Measurements from ENCODE around the gene TARS3.
"Not testable (repeated sequence)": the region's sequence is repeated elsewhere in the genome, so short reads cannot be mapped to it uniquely, and the experiment has no call there.

TARS3 gene

DNA sequence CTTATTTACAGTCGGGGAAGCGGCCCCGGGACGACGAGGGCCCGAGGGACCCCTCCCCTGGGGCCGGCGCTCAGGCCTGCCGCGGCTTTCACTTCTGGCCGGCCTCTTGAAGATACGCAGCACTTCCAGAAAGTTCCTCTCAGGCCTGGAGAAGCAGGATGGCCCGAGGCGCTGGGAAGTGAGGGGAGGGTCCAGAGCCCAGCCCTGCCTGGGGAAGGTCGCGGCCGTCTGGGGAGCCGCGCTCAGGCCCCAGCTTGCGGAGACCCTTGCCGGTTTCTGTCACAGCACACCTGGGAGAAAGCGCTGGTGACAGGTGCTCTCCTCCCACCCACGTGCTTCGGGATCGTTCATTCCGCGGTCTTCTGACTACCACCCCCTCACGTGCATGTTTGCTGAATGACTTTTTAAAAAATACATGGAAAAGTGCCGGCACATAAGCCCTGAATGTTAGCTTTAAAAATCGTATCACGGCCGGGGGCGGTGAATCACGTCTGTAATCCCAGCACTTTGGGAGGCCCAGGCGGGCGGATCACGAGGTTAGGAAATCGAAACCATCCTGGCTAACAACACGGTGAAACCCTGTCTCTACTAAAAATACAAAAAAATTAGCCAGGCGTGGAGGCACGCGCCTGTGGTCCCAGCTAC lies 71.4 kb downstream of the TARS3 start:
- peak; percentile 18 for DNase-seq

DNA sequence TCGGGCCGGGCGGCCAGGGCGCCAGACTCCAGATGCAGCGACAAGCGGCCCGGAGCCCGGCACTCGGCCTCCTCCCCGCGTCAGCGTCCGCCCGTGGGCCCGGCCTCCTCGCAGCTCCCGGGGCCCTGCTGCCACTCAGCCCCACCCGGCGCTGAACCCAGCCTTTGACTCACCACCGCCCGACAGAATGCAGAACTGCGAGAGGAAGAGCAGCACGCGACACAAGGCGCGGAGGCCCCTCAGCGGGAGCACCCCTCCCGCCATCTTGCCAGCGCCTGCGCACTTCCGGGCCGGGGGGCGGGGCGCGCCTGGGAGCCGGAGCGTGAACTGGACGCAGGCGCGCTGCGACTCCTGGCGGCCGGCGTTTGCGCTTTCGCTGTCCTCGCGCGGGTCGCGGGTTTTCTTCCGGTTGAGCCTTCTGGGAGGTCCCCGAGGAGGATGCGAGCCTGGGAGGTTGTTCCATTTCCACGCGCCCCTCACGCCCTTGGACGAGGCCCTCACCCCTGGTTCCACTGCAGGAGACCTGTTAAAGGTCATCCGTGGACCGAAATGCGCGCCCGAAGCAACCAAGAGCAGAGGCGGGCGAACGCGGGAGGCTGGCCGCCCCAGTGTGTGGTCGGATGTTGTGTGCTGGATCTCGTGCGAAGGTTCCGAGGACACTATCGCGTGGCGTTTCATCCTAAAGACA lies 72.0 kb downstream of the TARS3 start, which contains the start of gene TM2D3:
Gene TM2D3 (minus strand): TSS at position 284 of the 688 bp plus-strand sequence. CDS start 20 bp downstream, at position 264.
- peak; percentile 96 for DNase-seq

DNA sequence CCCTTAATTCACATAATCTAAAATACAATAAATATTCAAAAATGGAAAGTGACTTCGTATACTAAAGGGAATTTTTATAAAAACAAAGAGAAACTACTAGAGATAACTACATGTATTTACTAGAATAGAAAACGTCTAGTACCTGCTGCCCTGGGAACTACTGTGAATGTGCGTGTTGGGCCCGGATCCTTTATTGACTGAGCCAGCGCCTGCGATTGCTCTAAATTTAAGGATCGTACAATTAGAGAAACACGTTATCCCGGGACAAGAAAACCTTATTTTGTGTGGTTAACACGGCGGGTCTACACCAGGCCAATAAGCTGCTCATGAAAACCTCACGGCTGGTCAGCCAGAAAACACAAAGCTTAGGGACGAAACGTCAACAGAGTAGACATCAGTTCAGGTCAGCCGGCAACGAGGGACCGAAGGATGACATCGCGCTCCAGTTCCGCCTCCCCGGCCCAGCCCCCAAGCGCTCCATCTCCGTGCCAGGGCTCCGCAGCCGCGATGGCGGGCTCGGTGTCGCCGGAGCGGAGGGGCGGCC lies 72.6 kb downstream of the TARS3 start:
- no peak for DNase-seq

DNA sequence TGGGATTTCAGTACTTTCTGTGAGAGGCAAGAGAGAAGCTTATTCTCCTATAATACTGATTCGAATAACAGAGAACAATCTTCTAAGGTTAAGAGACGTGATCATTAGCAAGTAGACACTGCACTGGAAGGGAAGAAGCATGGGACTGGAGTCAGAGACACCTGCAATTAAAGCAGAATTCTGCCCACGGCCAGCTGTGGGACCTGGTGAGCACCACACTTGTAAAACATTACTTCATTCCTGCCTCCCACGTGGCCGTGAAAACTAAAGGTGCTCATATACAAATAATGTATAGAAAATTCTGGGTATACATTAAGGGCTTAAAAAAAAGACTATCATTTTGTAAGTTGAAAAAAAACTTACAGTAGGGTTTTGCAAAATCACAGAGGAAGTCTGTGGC lies 74.1 kb downstream of the TARS3 start:
- DNase-seq: no peak

DNA sequence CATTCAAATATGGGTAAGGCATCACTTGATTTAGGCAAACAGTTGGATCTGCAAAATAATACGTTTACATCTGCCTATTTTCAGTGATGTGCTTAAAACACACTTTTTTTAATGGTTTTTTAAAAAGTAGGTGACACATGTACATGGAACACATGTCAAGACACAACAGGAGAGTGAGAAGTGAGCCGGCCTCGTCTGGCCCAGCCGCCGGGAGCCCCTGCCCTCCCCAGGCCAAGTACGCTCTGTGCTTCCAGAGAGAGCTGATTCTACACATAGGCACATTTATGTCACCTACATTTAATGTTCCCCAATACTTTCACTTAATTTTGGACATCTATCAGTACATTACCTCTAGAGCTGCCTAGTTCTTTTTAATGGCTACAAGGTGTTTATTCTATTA lies 75.9 kb downstream of the TARS3 start:
- DNase-seq: no peak

DNA sequence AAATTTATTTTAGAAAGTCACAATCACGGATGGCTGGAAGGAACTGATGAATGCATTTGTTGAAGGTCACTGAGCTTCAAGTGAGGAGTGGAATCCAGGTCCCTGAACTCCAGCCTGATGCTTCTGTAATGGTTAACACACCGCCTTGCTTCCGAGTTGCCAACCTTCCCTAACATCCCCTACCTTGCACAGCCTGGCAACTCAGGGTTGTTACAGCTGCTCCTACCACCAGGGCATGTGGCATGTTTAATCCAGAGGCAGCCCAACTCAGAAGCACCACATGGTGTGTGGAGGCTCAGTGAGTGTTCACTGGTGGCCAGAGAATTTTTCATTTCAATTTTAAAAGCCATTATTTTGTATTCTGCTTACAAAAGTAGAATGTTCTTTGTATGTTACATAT lies 77.0 kb downstream of the TARS3 start:
- no peak for DNase-seq

DNA sequence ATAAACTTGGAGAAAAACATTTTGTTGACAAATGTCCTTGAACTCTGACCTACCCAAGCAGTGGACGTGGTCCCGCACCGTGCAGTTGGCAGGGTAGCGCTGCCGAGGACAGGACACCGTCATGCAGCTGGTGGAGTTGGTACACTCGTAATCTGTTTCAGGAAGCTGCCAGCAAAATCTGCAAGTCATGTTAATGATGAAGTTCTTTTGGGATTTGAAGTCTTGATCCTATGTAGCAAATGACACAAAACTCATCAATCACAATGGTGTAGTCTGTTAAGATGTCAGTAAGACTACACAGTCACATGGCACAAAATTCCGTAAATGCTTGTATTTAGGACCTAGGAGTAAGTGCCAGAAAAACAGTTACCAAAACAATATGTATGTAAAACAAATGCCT lies 77.6 kb downstream of the TARS3 start:
- DNase-seq: no peak

DNA sequence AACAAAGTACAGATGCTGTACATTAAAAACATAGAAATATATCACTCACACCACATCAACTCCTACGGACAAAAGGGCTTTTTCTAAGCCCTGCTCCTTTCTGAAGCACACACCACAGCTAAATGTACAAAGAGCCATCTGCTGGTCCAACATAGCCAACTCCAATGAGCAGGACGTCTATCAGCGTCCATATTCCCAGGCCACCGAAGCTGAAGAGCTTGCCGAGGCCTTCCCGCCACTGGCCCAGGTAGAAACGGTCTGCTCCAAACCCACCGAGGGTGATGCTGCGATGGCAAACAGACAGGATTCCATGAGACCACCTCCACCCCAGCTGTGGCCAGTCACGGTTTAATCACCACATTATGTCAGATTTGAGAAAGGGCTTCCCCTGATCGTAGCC lies 81.9 kb downstream of the TARS3 start:
- no peak for DNase-seq

DNA sequence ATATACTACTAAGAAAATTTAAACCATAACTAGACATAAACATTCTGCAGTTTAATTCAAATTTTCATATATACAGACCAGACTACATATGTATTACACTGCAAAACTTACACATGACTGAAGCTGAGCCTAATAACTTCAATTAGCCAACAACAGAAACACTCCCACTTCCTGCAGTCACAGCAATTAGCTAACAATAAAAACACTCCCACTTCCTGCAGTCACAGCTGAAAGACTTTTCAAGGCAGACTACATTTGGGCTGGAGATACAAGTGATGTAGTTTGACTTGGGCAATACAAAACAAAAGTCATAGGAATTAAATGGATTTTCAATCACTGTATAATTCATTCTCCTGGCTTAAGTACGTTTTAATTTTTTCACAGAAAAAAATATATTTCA lies 82.4 kb downstream of the TARS3 start:
- DNase-seq: no peak

DNA sequence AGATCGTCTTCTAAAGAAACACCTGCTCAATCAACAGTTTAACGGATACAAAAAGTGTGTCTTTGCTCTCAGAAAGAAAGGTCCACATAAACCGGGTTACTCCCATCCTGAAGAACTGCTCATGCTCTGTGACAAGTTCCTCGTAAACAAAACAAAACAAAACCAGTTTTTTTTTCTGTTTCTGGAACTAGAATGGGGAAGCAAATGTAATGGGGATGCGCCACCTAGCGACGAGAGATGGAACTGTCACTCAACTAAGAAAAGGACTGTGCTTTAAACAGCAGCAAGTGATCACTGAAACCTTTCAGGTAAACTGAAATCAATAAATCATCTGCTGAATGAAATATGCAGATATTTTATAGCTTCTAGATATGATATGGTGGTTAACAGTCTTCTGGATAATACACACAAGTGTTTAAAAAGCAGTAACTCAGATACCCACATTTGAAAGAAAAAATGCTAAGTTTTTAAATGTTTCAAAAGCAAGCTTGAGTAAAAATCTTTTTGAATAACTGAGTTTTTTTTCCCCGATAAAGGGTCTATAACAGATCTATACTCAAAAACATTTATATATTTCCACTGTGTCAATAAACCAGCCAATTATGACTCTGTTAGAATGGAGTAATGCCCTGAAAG lies 83.0 kb downstream of the TARS3 start:
- peak; percentile 68 for DNase-seq

DNA sequence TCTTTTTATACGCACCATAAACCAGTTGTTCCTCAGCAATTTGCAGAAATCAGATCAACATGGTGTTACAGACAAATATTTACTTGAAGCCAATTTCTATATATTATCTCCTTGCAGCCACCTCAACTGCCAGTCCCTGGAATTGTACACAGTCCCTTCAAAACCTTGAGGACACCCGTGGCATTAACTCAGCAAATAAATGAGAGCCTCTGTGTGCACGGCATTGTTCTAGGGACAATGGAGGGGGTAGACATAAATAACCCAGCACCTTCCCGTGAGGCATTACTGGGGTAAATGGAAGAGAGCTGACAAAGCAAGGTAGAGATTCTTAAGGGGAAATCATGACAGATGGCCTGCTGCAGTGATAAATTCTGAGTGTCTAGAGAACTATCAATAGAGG lies 84.6 kb downstream of the TARS3 start:
- DNase-seq: no peak

DNA sequence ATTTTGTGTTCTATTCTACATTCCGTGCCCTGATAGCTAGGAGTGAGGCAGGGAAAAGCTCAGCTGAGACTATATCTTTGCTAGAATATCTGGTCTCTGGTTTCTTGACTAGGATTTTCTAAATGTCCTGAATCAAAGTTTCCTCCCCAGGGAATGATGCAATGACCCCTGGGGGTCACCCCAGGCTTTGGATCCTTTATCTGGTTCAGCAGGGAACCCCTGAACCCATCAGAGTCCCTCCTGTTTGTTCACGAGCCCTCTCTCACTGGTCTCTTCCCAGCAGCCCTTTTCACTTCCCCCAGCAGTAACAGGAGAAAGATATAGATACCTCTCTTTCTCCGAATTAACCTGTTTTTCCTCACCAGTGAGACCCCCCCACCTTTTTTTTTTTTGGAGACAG lies 86.4 kb downstream of the TARS3 start:
- DNase-seq: no peak

DNA sequence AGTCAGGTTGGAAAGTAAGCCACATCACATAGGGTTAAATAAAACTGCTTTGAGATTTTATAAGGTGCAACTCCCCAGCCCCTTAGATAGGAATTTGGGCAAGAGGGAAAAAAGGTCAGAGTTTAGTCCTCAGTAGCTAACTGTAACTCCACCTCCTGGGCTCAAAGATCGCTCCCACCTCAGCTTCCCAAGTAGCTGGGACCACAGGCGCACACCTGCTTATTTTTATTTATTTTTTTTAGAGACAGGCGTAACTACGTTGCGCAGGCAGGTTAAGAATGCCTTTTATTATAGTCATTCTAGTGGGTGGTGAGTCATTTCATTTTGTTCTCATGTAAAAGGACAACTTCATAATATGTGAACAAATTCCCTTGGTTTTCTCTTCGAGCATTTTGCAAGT lies 86.8 kb downstream of the TARS3 start:
- no peak for DNase-seq

DNA sequence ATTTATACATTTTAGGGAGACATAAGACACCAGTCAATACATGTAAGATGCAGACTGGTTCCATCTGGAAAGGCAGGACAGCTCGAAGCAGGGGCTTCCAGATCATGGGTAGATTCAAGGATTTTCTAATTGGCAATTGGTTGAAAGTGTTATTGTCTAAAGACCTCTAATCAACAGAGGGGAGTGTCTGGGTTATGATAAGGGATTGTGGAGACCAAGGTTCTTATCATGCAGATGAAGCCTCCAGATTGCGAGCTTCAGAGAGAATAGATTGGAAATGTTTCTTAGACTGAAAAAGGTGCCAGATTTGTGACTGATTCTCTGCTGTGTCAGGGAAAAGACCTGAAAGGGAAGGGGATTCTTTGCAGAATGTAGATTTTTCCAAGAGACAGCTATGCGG lies 87.2 kb downstream of the TARS3 start:
- no peak for DNase-seq

DNA sequence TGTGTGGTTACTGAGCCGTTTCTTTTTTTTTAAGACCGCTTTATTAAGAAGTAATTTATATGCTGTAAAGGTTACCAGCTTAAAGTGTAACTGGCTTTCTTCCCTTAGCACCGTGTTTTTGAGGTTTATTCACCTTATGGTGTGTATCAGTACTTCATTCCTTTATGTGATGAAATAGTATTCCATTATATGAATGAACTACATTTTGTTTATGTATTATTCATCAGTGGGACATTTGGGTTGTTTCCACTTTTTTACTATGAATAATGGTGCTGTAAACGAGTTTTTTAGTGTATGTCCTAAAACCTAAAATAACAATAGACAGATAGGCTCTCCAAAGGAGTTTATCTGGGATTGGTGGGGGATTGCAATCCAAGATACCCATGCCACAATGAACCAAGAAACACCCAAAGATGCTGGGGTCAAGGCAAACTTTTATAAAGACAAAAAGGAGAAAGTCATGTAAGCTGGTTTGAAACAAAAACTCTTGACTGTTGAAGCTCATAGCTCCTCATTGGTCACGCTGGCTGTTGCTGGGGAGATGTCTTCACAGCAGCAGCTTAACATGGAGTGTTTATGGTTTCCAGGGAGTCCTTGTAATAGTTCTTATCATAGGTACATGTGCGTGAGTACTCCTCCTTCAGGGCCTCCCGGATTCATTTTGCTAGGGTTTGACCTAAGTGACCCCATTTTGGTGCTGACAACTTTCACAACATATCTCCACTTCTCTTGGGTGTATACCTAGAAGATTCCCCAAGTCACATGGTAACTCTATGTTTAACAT lies 88.1 kb downstream of the TARS3 start:
- DNase-seq: no peak

DNA sequence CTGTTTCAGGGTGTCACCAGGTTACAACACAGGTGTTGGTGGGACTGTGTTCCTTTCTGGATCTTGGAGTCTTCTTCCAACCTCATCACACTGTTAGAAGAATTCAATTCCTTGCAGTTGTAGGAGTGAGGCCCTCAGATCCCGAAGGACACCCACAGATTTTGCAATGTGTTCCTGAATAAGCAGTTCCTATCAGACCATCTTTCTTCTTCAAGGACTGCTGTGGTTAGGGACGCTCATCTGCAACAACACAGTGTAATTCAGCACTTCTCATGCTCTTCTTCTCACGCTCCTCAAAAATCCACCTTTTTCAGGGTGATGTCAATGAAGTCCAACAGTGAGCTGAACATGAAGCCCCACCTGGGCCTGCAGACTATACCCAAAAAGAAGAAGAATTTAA lies 90.9 kb downstream of the TARS3 start:
- DNase-seq: no peak

DNA sequence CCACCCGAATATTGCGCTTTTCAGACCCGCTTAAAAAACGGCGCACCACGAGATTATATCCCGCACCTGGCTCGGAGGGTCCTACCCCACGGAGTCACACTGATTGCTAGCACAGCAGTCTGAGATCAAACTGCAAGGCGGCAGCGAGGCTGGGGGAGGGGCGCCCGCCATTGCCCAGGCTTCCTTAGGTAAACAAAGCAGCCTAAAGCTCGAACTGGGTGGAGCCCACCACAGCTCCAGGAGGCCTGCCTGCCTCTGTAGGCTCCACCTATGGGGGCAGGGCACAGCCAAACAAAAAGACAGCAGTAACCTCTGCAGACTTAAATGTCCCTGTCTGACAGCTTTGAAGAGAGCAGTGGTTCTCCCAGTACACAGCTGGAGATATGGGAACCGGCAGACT lies 97.5 kb downstream of the TARS3 start:
- not testable (repeated sequence) for DNase-seq

DNA sequence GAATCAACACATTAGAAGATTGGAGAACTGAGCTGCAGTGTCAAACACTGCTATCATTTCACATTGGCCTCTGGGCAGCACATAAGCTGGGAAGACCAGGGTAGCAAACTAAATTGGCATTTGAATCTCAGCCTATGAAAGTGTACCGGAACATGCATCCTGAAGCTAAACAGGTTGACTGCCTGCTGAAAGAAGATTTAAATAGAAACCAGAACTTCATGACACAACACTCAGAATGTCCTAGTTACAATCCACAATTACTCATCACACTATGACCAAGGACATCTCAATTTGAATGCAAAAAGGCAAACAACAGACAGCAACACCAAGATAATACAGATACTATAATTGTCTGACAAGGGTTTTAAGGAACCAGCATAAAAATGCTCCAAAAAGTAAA lies 98.3 kb downstream of the TARS3 start:
- no peak for DNase-seq

DNA sequence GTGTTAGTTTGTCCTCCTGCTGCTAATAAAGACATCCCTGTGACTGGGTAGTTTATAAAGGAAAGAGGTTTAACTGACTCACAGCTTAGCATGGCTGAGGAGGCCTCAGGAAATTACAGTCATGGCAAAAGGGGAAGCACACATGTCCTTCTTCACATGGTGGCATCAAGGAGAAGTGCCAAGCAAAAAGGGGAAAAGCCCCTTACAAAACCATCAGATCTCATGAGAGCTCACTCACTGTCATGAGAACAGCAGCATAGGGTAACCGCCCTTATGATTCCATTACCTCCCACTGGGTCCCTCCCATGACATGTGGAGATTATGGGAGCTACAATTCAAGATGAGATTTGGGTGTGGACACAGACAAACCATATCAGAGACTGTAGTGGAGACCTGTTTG lies 99.1 kb downstream of the TARS3 start:
- DNase-seq: no peak

DNA sequence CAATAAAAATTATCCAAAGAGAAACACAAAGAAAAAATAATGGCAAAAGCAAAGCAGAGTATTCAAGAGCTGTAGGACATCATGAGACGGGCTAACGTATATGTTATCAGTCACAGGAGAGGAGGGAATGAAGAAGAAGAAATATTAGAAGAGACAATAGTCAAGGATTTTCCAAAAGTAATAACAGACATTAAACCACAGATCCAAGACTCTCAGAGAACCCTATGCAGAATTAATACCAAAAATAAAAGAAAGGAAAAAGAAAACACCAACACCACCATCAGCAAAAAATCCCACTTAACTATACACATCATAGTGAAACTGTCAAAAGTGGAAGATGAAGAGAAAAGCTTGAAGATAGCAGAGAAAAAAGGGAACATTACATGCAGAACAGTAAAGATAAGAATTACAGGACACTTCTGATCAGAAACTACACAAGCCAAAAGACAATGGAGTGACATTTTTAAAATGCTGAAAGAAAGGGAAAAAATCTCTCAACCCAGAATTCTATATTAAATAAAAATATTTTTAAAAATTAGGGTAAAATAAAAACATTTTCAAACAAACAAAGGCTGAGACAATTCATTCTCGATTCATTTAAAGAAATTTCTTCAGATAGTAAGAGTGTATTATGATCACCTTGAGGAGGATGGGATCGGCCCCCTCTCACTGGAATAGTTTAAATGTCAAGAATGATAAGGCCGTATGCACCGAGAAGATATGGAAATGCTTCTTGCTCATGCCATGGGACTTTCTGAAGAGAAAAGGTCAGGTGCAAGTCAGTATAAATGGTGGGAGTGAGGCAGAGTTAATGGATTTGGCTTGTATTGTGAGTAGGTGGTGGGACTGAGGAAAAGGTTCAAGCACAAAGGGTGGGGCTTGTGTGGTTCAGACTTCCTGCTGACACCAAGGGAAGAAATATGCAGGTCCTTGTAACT lies 100.6 kb downstream of the TARS3 start:
- no peak for DNase-seq

DNA sequence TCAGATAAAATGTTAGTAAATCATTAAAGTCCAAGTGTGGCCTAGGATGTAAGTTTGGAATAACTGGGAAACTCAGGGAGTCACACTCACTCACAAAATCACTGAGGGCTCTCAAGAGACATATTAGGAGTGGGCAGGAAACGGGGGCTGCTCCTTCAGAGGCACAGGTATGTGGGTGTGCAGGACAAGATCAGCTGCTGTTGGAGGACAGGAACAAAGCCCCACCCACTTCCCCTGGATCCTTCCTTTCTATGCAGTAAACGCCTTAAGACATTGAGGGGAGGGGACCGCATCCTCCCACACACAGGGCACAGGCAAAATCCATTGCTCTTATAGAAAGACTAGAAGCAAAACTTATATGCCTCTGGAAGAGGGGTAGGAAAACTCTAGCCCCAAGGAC lies 102.3 kb downstream of the TARS3 start:
- DNase-seq: no peak

DNA sequence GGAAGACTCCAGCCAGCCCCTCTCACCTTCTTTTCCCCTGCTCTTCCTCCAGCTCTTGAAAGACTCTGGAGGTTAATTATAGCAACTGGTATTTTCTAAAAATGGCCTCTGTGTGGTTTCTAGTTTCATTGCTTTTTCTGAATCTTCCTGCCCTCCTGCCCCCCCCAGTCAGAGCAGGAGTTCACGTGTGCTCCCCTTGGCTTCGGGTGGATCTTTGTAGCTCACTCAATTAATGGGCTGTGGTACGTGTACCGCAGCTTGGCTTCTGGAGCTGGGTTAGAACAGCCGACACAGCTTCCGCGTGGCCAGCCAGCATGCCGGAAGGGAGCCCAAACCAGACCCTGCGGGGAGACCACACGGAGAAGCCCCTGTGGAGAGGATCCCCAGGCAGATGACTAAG lies 103.6 kb downstream of the TARS3 start:
- no peak for DNase-seq

DNA sequence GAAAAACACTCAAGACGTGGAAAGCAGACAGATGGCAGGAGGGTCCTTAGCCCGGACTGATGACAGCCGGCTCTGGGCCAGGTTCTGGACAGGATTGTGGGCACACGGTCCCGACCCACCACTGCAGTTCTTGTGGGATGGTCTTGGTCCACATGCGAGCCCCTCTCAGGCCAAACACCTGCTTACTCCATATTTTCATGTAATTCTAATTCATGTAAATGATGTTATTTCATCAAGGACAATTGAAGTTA lies 104.7 kb downstream of the TARS3 start:
- no peak for DNase-seq

Data from activated naive CD4-positive, alpha-beta T cell treated with anti-CD3 and anti-CD28 coated beads, Interleukin-2, amount 50 U/mL, for 16 hours (primary cell).